ENCODE results near the gene CARM1.

The CARM1 gene

GRCh38 chr19:10911579-10912363, 40.4 kb downstream of the CARM1 start:
- DNase-seq: no peak

- no peak for DNase-seq
These were observed 41.3 kb downstream of the CARM1 start for GRCh38 chr19:10912619-10913018.

GRCh38 chr19:10913716-10914340, 42.5 kb downstream of the CARM1 start:
- no peak for DNase-seq

GRCh38 chr19:10915130-10916091, 44.1 kb downstream of the CARM1 start:
- DNase-seq: no peak

GRCh38 chr19:10916602-10917001, 45.2 kb downstream of the CARM1 start:
- DNase-seq: no peak

GRCh38 chr19:10918359-10918758, 47.0 kb downstream of the CARM1 start:
- no peak for DNase-seq

GRCh38 chr19:10919352-10920287, 48.3 kb downstream of the CARM1 start:
- DNase-seq: no peak

GRCh38 chr19:10920288-10920655, 48.9 kb downstream of the CARM1 start:
- DNase-seq: no peak

- DNase-seq: no peak
These were observed 49.4 kb downstream of the CARM1 start for GRCh38 chr19:10920781-10921180.

- DNase-seq: no peak
These were observed 50.0 kb downstream of the CARM1 start for GRCh38 chr19:10921199-10921909.

GRCh38 chr19:10921910-10922637, 50.7 kb downstream of the CARM1 start:
- no peak for DNase-seq

GRCh38 chr19:10922638-10923014, 51.3 kb downstream of the CARM1 start:
- DNase-seq: no peak

GRCh38 chr19:10923260-10924112, 52.1 kb downstream of the CARM1 start:
- DNase-seq: no peak

GRCh38 chr19:10924597-10924996, 53.2 kb downstream of the CARM1 start:
- DNase-seq: no peak

- DNase-seq: peak; percentile 37
These were observed 56.6 kb downstream of the CARM1 start for GRCh38 chr19:10927730-10928562.

- peak; percentile 97 for DNase-seq
These were observed 57.4 kb downstream of the CARM1 start, which contains the start of the genes TIMM29 and YIPF2 for GRCh38 chr19:10928563-10929401. Gene TIMM29, plus strand, starts transcription at chr19:10928811. Its CDS starts 12 bp downstream, at chr19:10928823. Gene YIPF2, minus strand, starts transcription at chr19:10928639. Its CDS starts 229 bp downstream, at chr19:10928410.

- DNase-seq: no peak
These were observed 58.0 kb downstream of the CARM1 start for GRCh38 chr19:10929402-10929794.

All from stimulated activated CD8-positive, alpha-beta memory T cell treated with anti-CD3 and anti-CD28 coated beads, Interleukin-4, amount 100 ng/mL, for 48 hours (primary cell).